GM12878 (cell line): ENCODE data around the gene ARL10. TPM values are rescaled to one million over a fixed set of nuclear protein-coding genes. Genes with fewer than 3 reads are reported as not detected.
"Not testable (repeated sequence)": the region's sequence is repeated elsewhere in the genome, so short reads cannot be mapped to it uniquely, and the experiment has no call there.

ENCODE experiments used
- ATAC-seq: fragments of 200-7000 bp; cut with Tn5 transposase; 3 replicates; pipeline ENCODE4 v1.9.1; 2020; ENCODE audit warnings: mild to moderate bottlenecking, moderate library complexity
- BruUV-seq: library from RNA; stranded (reverse); fragments of 400-500 nt; replicated peaks from 2 replicates; lab custom pipeline; 2021; lab: Mats Ljungman, UMichigan
- CTCF ChIA-PET: fragments of 300-600 bp; sonication (Branson Sonifier 250); formaldehyde crosslinking; extraction: SDS; loops from one replicate; lab custom pipeline; 2021; ENCODE audit warnings: inconsistent platforms; lab: Yijun Ruan, JAX
- POLR2A ChIA-PET: fragments of 350-600 bp; formaldehyde crosslinking; extraction: SDS; loops from one replicate; lab custom pipeline; 2021; ENCODE audit warnings: inconsistent platforms; lab: Charles Lee
- RAD21 ChIA-PET: fragments of 300-600 bp; sonication (Branson Sonifier 250); formaldehyde crosslinking; loops from one replicate; lab custom pipeline; 2023; ENCODE audit warnings: antibody characterized with exemption; ENCODE audit not compliant: unreplicated experiment; lab: Charles Lee
- SMC1A ChIA-PET: fragments of 300-600 bp; sonication (Branson Sonifier 250); formaldehyde crosslinking; loops from one replicate; lab custom pipeline; 2023; ENCODE audit not compliant: unreplicated experiment, uncharacterized antibody; lab: Charles Lee
- DNase-seq: peaks from one replicate; pipeline ENCODE4 v3.0.0-alpha.2; 2011; ENCODE audit warnings: low read depth, low spot score
- FAIRE-seq: peaks from 3 replicates; lab custom pipeline; 2011; peaks lifted over from hg19 to GRCh38; lab: Jason Lieb, UNC
- H2AFZ ChIP-seq: 2 replicates; pipeline ENCODE4 v1.6.0; 2011; ENCODE audit warnings: low read depth, low read length, control low read depth; ENCODE audit not compliant: control insufficient read depth
- H3K27ac ChIP-seq: 2 replicates; pipeline ENCODE4 v1.5.1; 2011; ENCODE audit warnings: control low read depth; ENCODE audit not compliant: control insufficient read depth, insufficient read depth
- H3K27me3 ChIP-seq, 2 experiments: replicated peaks in 1 of 2; 2 replicates each; pipeline versions ENCODE4 v1.6.0 to v1.6.1; 2011; ENCODE audit warnings: low read length in 1 of 2; ENCODE audit not compliant: control insufficient read depth in 2 of 2, insufficient read depth in 2 of 2
- H3K36me3 ChIP-seq, 2 experiments: 2 replicates each; pipeline ENCODE4 v1.5.1; 2011; ENCODE audit warnings: low read length in 1 of 2; ENCODE audit not compliant: control insufficient read depth in 2 of 2, insufficient read depth in 2 of 2
- H3K4me1 ChIP-seq: 2 replicates; pipeline ENCODE4 v1.6.1; 2011; ENCODE audit warnings: mild to moderate bottlenecking, low read length, moderate library complexity, mixed read lengths; ENCODE audit not compliant: control insufficient read depth, insufficient read depth
- H3K4me2 ChIP-seq: 2 replicates; pipeline ENCODE4 v1.6.0; 2011; ENCODE audit warnings: control low read depth; ENCODE audit not compliant: control insufficient read depth, insufficient read depth
- H3K4me3 ChIP-seq: fragments of 200-600 bp; sonication (generic); 2 replicates; pipeline ENCODE4 v1.5.1; 2016
- H3K79me2 ChIP-seq: 2 replicates; pipeline ENCODE4 v1.6.0; 2011; ENCODE audit warnings: low read length; ENCODE audit not compliant: control insufficient read depth, insufficient read depth
- H3K9ac ChIP-seq: 2 replicates; pipeline ENCODE4 v1.8.0; 2011; ENCODE audit warnings: low read length, control low read depth, mixed read lengths; ENCODE audit not compliant: control insufficient read depth, insufficient read depth
- H3K9me3 ChIP-seq: replicated peaks from 3 replicates; pipeline ENCODE4 v1.5.1; 2011; ENCODE audit warnings: mild to moderate bottlenecking, low read length; ENCODE audit not compliant: control insufficient read depth, insufficient read depth
- H4K20me1 ChIP-seq: 2 replicates; pipeline ENCODE4 v1.6.0; 2011; ENCODE audit not compliant: control insufficient read depth, insufficient read depth
- BMI1 ChIP-seq: fragments of 450-650 bp; IDR thresholded peaks from 2 replicates; pipeline ENCODE4 v1.6.1; 2016; ENCODE audit warnings: mild to moderate bottlenecking, moderate library complexity, borderline replicate concordance
- JUND ChIP-seq: IDR thresholded peaks from 2 replicates; pipeline ENCODE4 v1.6.1; 2012; ENCODE audit warnings: low read depth, mild to moderate bottlenecking, low read length, improper control_type of control experiment, moderate library complexity
- REST ChIP-seq: IDR thresholded peaks from 2 replicates; pipeline ENCODE4 v1.6.1; 2012; ENCODE audit warnings: mild to moderate bottlenecking, low read depth, low read length
- WGBS: methylation state at CpG from one replicate; pipeline ENCODE4 v1.1.6; 2016; ENCODE audit warnings: low lambda C conversion rate; ENCODE audit not compliant: insufficient replicate concordance, insufficient coverage; ENCODE audit errors: missing lambda C conversion rate; 5-methylcytosine and 5-hydroxymethylcytosine counted together
- in situ Hi-C: fragments of 300-500 bp; cut with MboI; formaldehyde crosslinking; loops from 9 replicates; pipeline ENCODE4 v1.14.3; 2018; ENCODE audit warnings: mixed read lengths
- intact Hi-C: fragments of 100-400 bp; cut with micrococcal nuclease; formaldehyde crosslinking; loops from one replicate; pipeline ENCODE4 v1.14.2; 2022; ENCODE audit not compliant: unreplicated experiment
- polyA plus RNA-seq, 11 experiments: library from polyadenylated mRNA; depleted of rRNA in 4 of 11; unstranded in 6 of 11; stranded (reverse) in 5 of 11; fragments of >200 nt; fragmentation: Nextera tagmentation in 4 of 11; fragmentation: Illumina TruSeq in 1 of 11; extraction: Ambion mirVana in 4 of 11; extraction: Trizol in 1 of 11; gene quantifications; 1 replicate in 1 of 11; 2 replicates in 10 of 11; pipeline versions ENCODE4 v1.2.1 to v1.2.3, GENCODE V29; 2011 to 2016; ENCODE audit warnings: inconsistent platforms in 2 of 11, missing spikeins in 2 of 11, low read depth in 1 of 11
- total RNA-seq, 4 experiments: library from RNA; depleted of rRNA in 3 of 4; stranded (reverse); fragments of >200 nt in 3 of 4; fragmentation: Illumina TruSeq in 1 of 4; extraction: Trizol in 1 of 4; gene quantifications; 2 replicates each; pipeline versions ENCODE4 v1.2.1 to v1.2.3, GENCODE V29; 2013 to 2021

ARL10 gene
- total and polyA plus RNA-seq, 10 of the 15 experiments (the other 5 are each of a cell fraction or from before 2014, with no cell fraction given): 0.44 to 6.4 (median 2.4) TPM

GRCh38 chr5:176407456-176408251 lies 42.4 kb downstream of the ARL10 start (continued):
- TF ChIP-seq REST: no peak
- no peak for TF ChIP-seq BMI1
- no peak for TF ChIP-seq JUND

GRCh38 chr5:176408252-176408573 lies 42.9 kb downstream of the ARL10 start:
- H3K27ac ChIP-seq, H3K4me2 ChIP-seq, H3K79me2 ChIP-seq, H2AFZ ChIP-seq, DNase-seq, H3K27me3 ChIP-seq, intact Hi-C loops, ATAC-seq, BruUV-seq, RAD21 ChIA-PET, H3K4me3 ChIP-seq, SMC1A ChIA-PET, H4K20me1 ChIP-seq, FAIRE-seq, H3K36me3 ChIP-seq, CTCF ChIA-PET, in situ Hi-C loops, H3K9ac ChIP-seq, H3K9me3 ChIP-seq, H3K4me1 ChIP-seq: not testable (repeated sequence)
- 79% methylated on average over 4 of the region's 10 CpGs for WGBS
- POLR2A ChIA-PET: interaction anchor here (0.6 kb wide), 1 partner anchor 21 kb away, joined by 3 read pairs; no protein-coding TSS in a partner anchor
